Measurements from ENCODE around the gene ZNF764.

GRCh38 chr16:30556125-30556473, 2.1 kb downstream of the ZNF764 start:
- TF ChIP-seq CTCF (IDR thresholded peaks at IDR 0.05; ENCODE audit: borderline replicate concordance, extremely low read depth, low read length, poor library complexity, severe bottlenecking), result no peak
- no peak for TF ChIP-seq EZH2 (IDR thresholded peaks at IDR 0.05; ENCODE audit: borderline replicate concordance, low read depth, low read length, severe bottlenecking)

Measured in DND-41 (cell line).